Mesothelial cell of epicardium (in vitro differentiated cells): ENCODE data around the gene ATF7IP2. TPM values are rescaled to one million over a fixed set of nuclear protein-coding genes. Genes with fewer than 3 reads are reported as not detected.

Experiments used
- DNase-seq, 2 experiments: peaks; one replicate each; pipeline ENCODE4 v3.0.0; 2021; ENCODE audit warnings: low spot score in 2 of 2; ENCODE audit not compliant: unreplicated experiment in 2 of 2
- H3K27ac Mint-ChIP-seq: 2 replicates; pipeline ENCODE4 v1.8.0; 2021; ENCODE audit warnings: mixed read lengths
- H3K27me3 Mint-ChIP-seq: 2 replicates; pipeline ENCODE4 v1.8.0; 2021; ENCODE audit warnings: low read depth, mixed read lengths
- H3K36me3 Mint-ChIP-seq: 2 replicates; pipeline ENCODE4 v1.8.0; 2021; ENCODE audit warnings: mixed read lengths
- H3K4me1 Mint-ChIP-seq: 2 replicates; pipeline ENCODE4 v1.8.0; 2021; ENCODE audit warnings: mixed read lengths
- H3K4me3 Mint-ChIP-seq: 2 replicates; pipeline ENCODE4 v1.8.0; 2021; ENCODE audit warnings: mild to moderate bottlenecking, moderate library complexity, mixed read lengths
- H3K9me3 Mint-ChIP-seq: 2 replicates; pipeline ENCODE4 v1.8.0; 2021; ENCODE audit warnings: mixed read lengths
- total RNA-seq: library from RNA; stranded (reverse); gene quantifications from 3 replicates; pipeline ENCODE4 v1.2.1, GENCODE V29; 2021
- TF ChIP-seq, protein P1 (sequence below): fragments of 200-600 bp; sonication (generic); IDR thresholded peaks from one replicate; pipeline ENCODE4 v1.5.0; 2021; ENCODE audit warnings: antibody characterized with exemption; ENCODE audit not compliant: unreplicated experiment

ATF7IP2 gene
- total RNA-seq, 1 donor from 2014 or later = 50.9 TPM

GRCh38 chr16:10521681-10522274 lies 135.9 kb downstream of the ATF7IP2 start:
- H3K4me3 Mint-ChIP-seq = no peak overlapping the region
- no peaks in the 10 kb centered on the region for H3K9me3 Mint-ChIP-seq
- no peak overlapping the region for H3K27ac Mint-ChIP-seq
- TF ChIP-seq, protein P1, sequence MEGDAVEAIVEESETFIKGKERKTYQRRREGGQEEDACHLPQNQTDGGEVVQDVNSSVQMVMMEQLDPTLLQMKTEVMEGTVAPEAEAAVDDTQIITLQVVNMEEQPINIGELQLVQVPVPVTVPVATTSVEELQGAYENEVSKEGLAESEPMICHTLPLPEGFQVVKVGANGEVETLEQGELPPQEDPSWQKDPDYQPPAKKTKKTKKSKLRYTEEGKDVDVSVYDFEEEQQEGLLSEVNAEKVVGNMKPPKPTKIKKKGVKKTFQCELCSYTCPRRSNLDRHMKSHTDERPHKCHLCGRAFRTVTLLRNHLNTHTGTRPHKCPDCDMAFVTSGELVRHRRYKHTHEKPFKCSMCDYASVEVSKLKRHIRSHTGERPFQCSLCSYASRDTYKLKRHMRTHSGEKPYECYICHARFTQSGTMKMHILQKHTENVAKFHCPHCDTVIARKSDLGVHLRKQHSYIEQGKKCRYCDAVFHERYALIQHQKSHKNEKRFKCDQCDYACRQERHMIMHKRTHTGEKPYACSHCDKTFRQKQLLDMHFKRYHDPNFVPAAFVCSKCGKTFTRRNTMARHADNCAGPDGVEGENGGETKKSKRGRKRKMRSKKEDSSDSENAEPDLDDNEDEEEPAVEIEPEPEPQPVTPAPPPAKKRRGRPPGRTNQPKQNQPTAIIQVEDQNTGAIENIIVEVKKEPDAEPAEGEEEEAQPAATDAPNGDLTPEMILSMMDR = peak; percentile 92
- peaks cover 9% of the 10 kb centered on the region for H3K4me1 Mint-ChIP-seq
- H3K27me3 Mint-ChIP-seq = peaks cover 17% of the 10 kb centered on the region
- peaks cover 2% of the 10 kb centered on the region for H3K36me3 Mint-ChIP-seq
- DNase-seq = peak in 1 of 2 experiments; percentile 61

- TF ChIP-seq, protein P1 = no peak
- no peaks in the 10 kb centered on the region for H3K9me3 Mint-ChIP-seq
- peaks cover 12% of the 10 kb centered on the region for H3K4me1 Mint-ChIP-seq
- H3K4me3 Mint-ChIP-seq = no peak overlapping the region
- peaks cover 2% of the 10 kb centered on the region for H3K36me3 Mint-ChIP-seq
- DNase-seq = no peak
- peaks cover 26% of the 10 kb centered on the region for H3K27me3 Mint-ChIP-seq
- no peak overlapping the region for H3K27ac Mint-ChIP-seq
Measured at GRCh38 chr16:10522966-10523365, 137.1 kb downstream of the ATF7IP2 start.

DNA sequence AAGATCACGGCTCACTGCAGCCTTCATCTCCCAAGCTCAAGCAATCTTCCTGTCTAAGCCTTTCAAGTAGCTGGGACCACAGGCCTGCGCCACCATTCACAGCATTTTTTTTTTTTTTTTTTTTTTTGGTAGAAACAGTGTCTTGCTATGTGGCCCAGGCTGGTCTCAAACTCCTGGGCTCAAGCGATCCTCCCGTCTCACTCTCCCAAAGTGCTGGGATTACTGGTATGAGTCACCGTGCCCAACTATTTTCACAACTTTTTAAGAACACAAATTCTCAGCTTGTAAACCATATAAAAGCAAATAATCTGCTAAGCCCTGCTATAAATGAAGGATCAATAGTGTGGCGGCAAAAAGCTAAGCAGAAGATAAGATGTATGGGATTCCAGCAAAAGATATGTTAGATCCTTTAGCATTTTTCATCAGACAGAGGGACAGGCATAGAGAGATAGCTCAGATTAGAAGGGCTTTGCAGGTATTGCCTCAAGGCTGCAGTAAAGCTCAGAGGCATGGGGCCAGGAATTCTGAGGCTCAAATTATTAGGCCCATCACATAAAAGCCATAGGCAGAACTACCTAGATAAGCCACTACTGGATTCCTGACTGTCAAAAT lies 139.5 kb downstream of the ATF7IP2 start:
- H3K9me3 Mint-ChIP-seq = no peaks in the 10 kb centered on the region
- no peak overlapping the region for H3K4me3 Mint-ChIP-seq
- H3K4me1 Mint-ChIP-seq = peaks cover 12% of the 10 kb centered on the region
- DNase-seq = no peak
- H3K27me3 Mint-ChIP-seq = peaks cover 33% of the 10 kb centered on the region
- TF ChIP-seq, protein P1 = no peak
- H3K27ac Mint-ChIP-seq = peak overlapping the region; percentile 4
- peaks cover 5% of the 10 kb centered on the region for H3K36me3 Mint-ChIP-seq

DNA sequence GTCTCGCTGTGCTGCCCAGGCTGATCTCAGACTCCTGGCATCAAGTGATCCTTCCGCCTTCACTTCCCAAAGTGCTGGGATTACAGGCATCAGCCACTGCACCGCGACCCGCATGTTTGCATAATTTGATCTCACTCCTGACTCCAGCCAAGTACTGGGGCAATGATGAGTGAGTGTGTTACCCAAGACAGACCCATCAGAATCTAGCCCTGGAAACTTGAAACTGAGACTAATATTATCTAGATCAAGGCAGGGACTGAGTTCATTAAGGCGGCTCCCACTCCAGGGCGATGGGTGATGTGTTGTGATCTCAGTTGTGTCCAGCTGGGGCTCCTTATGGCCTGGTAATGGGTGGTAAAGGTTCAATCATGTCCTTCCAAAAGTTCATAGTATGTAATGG lies 141.1 kb downstream of the ATF7IP2 start:
- H3K27me3 Mint-ChIP-seq = peaks cover 28% of the 10 kb centered on the region
- H3K9me3 Mint-ChIP-seq = no peaks in the 10 kb centered on the region
- peaks cover 8% of the 10 kb centered on the region for H3K36me3 Mint-ChIP-seq
- no peak overlapping the region for H3K4me3 Mint-ChIP-seq
- H3K27ac Mint-ChIP-seq = peak overlapping the region; percentile 34
- TF ChIP-seq, protein P1 = no peak
- no peak for DNase-seq
- peaks cover 10% of the 10 kb centered on the region for H3K4me1 Mint-ChIP-seq

DNA sequence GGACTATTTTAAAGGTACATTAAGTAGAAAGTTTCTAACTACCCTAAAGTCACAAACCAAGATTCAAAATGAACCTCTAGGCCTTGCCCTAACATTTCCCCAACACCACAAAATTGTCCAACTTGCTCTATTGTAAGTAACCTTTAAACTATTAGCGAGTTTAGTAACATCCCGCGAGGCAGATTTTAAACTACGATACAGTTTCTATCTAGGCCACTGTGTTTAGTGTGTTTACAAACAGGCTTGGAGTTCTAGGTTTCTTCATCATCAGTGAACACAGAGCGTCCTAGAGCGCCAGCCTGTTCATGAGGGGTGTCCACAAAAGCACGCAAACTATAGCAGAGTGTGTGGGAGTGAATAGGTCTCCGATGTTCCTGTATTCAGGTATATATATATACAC lies 142.8 kb downstream of the ATF7IP2 start:
- H3K27me3 Mint-ChIP-seq = peaks cover 24% of the 10 kb centered on the region
- H3K27ac Mint-ChIP-seq = no peak overlapping the region
- peaks cover 10% of the 10 kb centered on the region for H3K4me1 Mint-ChIP-seq
- H3K36me3 Mint-ChIP-seq = peaks cover 12% of the 10 kb centered on the region
- DNase-seq = no peak
- H3K4me3 Mint-ChIP-seq = no peak overlapping the region
- TF ChIP-seq, protein P1 = no peak
- no peaks in the 10 kb centered on the region for H3K9me3 Mint-ChIP-seq
